GM19043 (cell line): ENCODE measurements around the gene MTHFS.
"Not testable (repeated sequence)": the region's sequence is repeated elsewhere in the genome, so short reads cannot be mapped to it uniquely, and the experiment has no call there.

Experiments used
- ATAC-seq: cut with Tn5 transposase; IDR thresholded peaks from one replicate; pipeline ENCODE4 v1.9.1; 2021; ENCODE audit warnings: low read depth; ENCODE audit not compliant: unreplicated experiment

The MTHFS gene

GRCh38 chr15:79916502-79917132 lies 19.8 kb upstream of the MTHFS start:
- ATAC-seq = no peak

DNA sequence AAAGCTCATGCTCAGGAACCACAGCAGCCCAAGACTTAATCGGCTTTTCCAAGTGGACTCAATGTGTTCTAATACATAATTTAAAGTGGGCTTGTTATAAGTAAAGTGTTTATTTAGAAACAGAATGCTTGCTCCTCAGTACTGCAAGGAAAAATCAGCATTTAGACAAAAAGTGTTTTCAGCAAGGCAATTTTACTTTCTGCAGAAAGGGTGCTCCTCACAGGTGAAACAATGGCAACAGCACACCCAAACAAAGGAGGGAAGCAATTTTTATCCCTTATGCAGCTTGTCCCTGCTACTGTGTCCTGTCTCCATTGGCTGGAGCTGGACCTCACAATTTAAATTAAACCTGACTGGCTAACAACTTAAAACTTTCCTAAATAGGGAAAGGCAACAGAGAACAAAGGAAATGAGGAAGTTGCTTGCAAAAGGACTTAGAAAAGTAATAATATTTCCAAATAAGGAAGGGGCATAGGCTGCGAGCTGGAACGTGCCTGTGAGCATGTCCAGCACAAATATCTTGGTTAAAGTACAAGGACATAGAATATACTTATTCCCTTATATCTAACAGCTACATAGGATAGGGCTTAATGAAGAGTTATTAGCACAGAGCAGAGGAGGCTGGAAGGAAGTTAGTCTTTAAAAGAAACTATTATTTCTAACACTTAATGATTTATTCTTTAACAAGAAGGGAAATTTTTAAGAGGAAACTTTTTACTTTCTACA lies 19.1 kb upstream of the MTHFS start:
- ATAC-seq = not testable (repeated sequence)

- ATAC-seq = no peak
Observed at GRCh38 chr15:79914728-79915127, 17.9 kb upstream of the MTHFS start.

DNA sequence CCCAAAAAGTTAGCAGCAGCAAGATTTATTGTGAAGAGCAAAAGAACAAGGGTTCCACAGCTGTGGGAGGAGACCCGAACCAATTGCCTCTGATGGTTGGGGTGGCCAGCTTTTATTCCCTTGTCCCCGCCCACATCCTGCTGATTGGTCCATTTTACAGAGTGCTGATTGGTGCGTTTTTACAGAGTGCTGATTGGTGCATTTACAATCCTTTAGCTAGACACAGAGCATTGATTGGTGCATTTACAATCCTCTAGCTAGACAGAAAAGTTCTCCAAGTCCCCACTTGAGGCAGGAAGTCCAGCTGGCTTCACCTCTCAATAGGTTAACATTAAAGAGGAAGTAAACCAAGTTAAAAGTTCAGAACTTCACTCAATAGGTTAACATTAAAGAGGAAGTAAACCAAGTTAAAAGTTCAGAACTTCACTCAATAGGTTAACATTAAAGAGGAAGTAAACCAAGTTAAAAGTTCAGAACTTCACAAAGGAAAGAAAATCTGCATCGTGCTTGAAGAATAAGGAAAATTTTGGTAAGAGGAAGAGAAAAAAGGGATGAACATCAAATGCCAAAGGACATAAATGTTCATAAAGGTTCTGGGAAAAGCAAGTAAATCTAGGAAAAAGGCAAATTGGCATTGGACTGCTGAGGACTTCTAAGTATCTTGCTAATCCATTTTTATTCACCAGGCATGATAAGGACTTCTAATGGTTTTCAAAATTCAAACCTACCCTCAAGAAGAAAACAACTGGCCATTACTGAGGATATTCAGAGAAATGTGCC lies 12.9 kb upstream of the MTHFS start:
- peak; percentile 84 for ATAC-seq

DNA sequence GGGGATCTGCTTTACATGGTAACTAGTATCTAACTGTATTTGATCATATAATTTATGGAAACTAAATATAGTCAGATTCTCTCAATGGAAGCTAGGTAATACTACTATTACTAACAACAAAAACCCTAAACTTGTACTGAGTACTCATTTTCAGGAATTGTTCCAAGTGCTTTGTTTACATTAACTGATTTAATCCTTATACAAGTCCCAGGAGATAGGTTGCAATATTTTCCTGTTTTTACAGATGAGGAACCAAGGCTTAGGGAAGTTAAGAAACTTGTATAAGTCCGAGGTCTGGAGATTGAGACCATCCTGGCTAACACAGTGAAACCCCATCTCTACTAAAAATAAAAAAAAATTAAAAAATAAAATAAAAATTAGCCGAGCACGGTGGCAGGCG lies 7.5 kb upstream of the MTHFS start:
- no peak for ATAC-seq

DNA sequence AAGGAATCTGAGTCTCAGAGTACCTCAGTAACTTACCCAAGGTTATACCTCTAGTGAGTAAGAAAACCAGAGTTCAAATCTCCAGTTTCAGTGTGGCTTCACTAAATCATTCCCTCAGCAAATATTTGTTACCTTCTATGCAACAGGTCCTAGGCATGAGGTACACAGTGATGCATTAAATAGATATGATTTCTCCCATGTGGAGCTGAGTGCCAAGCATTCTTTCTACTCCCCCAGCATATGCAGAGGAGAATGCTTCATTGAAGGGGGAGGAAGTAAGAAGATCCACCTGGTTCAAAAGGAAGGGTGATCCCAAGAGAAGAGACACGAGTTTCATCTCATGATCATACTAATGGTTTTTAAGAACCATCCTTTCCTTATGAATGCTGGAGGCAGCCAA lies 6.8 kb upstream of the MTHFS start:
- ATAC-seq = no peak

- no peak for ATAC-seq
Observed at GRCh38 chr15:79903144-79903543, 6.3 kb upstream of the MTHFS start.

DNA sequence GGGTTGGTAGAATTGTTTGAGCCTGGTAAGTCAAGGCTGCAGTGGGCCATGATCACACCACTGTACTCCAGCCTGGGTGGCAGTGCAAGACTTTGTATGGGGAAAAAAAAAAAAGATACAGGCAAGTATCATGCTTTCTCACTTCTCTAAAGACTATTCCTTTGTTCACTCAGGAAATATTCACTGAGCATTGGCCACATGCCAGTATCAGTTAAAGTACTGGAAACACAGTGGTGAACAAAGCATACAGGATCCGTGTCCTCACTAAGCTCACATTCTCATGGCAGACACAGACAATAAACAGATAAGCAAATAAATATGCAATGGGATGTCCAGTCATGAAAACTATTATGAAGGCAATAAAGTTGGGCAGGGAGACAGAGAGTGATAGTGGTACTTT lies 5.1 kb upstream of the MTHFS start:
- peak; percentile 54 for ATAC-seq

DNA sequence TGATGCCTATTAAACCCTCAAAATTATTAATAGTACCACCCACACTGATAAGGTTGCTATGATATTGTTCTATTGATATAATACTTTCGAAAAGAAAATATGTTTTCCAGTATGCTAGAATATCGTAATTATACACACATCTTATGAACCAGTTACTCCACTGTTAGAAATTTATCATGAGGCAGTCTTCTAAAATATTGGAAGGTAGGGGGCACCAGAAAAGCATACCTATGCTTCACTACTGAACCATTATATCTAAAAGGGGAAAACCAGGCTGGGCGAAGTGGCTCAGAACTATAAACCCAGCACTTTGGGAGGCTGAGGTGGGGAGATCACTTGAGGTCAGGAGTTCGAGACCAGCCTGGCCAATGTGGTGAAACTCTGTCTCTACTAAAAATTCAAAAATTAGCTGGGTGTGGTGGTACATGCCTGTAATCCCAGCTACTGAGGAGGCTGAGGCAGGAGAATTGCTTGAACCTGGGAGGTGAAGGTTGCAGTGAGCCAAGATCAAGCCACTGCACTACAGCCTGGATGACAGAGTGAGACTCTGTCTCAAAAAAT lies 4.1 kb upstream of the MTHFS start:
- not testable (repeated sequence) for ATAC-seq

DNA sequence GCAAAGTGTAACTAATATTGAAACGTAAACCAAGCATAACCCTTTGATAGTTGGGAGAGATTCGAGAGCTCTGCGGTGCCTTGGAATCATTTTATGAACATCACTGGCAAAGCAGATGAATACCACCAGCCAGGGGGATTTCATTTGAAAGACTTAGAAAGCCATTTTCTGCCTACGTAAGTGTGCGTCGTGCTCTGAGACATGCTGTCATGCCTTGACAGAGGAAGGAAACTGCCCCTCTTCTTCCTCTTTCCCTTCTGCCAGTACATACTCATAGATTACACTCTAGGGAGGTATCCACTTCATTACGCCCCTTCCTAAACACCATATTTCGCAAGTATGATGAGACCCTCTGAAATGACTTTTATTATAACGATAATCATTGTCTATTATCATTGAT lies 3.3 kb upstream of the MTHFS start:
- ATAC-seq = no peak

- not testable (repeated sequence) for ATAC-seq
Observed at GRCh38 chr15:79898786-79899185, 2.0 kb upstream of the MTHFS start.

DNA sequence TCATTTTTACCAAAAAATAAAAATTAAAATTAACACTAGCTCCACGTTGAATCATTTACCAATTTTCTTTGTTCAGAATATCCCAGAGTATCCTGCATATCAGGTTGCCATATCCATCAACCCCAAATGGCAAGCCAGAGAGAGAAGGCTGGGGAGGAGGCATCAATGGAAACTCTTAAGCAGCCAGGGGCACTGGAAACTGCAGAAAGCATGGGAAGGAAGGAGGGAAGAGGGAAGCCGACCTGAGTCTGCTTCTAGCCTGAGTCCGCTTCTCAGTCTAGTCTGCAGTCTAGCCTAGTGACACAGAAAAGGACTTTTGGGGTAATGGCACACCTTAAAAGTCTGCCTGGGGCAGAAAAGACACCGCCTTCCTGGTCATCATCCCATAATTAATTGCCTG lies 1.6 kb upstream of the MTHFS start:
- no peak for ATAC-seq

- no peak for ATAC-seq
Observed at GRCh38 chr15:79897701-79898113, 893 bp upstream of the MTHFS start.

DNA sequence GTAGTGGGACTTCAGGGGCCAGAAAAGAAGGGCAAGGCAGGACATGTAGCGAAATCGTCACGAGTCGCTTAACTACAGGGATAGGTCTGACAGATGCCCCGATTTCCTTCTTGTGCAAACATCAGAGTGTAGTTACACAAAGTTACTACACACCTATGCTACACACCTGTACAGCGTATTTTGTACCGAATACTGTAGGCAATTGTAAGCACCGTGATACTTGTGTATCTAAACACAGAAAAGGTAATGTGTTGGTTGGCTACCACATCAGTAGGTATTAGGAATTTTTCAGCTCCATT lies 515 bp upstream of the MTHFS start:
- ATAC-seq = no peak

DNA sequence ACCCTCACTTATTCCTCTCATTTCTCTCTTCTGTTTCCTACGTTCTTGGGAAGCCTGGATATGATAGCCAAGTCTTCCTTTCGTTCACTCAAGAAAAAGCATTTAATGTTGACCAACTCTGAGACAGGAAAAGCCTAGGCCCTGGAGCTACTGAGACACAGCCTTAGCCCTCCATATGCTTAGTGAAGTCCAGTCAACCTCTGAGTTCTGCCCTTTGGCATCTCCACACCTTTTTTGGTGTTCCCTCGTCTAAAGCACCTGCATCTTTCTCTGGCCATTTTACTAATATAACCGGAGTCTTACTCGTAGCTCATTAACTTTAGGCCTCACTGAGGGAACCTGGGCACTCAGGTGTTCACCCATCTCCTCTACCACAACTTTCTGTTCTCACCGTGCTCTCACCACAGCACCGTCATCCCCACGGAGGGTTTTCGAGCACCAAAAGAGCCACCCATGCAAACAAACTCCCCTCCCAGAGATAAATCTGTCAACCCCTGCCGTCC lies 632 bp downstream of the MTHFS start:
- peak; percentile 40 for ATAC-seq

DNA sequence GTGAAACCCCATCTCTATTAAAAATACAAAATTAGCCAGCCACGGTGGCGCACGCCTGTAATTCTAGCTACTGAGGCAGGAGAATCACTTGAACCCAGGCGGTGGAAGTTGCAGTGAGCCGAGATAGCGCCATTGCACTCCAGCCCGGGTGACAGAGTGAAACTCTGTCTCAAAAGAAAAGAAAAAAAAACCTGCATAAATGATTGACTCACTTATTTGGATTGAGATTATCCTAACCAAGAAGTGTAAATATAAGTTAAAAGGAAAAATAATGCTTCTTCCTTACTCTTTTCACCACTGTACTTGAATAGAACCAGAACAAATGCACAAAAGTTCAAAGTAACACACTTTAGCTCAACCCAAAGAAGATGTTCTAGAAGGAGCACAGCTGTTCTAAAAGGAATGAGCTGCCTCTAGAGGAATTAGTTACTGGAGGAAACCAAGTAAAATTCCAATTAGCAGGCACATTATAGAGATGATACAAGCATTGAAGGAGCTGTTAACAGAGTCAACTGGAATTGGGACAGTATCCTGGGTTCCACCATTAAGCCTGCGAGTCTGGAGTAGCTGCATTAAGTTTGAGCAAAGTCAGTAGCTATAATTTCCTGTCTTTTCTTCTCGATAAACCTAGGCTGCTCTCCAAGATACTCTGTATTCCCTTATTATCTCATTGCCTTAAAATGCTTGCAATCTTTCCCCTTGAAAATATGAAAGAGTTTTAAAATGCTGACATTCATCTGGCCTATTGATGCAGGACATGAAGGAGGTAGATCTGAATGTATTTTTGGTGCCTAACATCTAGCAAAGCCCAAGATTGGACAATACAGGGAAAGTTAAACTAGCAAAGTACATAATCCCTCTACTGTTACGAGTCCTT lies 9.5 kb downstream of the MTHFS start:
- ATAC-seq = no peak

DNA sequence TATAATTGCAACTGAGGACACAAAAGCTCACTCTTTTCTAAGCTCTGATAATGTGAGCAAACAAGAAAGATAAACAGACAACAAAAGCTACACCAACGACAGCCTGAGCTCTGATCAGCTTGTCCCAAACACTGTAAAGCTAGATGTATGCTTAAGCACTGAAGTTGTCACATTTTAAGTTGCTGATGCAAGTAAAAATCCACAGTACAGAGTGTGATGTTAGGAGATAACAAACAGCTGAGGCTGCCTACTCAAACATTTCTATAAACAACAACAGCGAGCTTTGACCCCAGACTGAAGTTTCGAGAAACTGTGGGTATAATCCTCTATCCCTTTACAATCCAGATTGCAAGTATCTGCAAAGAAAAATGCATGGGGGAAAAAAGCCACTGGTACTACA lies 10.7 kb downstream of the MTHFS start:
- ATAC-seq = no peak

DNA sequence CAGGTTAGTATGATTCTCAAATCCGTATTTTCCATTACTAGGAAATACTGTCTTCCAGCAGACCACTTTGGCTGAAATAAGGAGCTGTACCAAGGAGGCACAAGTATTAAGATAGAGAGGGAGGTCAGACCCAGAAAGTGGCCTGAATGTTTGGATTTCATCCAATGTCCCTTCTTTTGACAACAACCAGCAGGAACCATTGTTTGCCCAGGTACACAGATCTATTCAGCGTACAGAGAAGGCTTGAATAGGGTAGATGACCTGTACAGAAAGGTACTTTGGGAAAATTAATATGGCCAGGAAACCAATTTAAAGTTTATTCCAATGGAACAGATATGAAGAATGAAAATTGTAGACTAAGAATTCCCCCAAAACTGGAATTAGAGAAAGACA lies 12.6 kb downstream of the MTHFS start:
- no peak for ATAC-seq

DNA sequence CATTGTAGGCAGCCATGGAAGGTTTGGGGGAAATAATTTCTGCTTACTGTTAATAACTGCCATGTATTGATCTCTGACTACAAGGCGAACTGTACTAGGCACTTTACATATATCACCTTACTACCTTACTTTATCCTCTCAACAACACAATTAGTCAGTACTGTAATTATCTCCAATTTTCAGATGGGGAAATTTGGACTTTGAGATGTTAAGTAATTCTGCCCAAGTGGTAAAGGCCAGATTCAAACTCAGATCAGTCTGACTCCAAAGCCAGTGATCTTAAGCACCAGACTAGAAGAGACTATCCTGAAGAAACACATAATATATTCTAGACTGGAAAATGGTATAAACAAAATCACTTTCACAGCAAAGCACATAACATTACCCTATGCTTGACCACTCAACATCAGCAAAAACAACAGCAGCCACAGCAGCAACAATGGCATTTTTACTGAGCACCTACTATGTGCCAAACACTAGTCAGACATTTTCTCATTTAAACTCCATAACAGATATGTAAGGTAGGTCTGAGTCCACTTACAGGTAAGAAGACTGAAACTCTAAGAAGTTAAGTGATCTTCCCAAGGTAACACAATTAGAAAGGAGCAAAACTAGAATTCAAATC lies 13.1 kb downstream of the MTHFS start:
- ATAC-seq = no peak

GRCh38 chr15:79881668-79882067 lies 15.1 kb downstream of the MTHFS start:
- no peak for ATAC-seq
